Measurements from ENCODE around the gene SLC35B1.

DNA sequence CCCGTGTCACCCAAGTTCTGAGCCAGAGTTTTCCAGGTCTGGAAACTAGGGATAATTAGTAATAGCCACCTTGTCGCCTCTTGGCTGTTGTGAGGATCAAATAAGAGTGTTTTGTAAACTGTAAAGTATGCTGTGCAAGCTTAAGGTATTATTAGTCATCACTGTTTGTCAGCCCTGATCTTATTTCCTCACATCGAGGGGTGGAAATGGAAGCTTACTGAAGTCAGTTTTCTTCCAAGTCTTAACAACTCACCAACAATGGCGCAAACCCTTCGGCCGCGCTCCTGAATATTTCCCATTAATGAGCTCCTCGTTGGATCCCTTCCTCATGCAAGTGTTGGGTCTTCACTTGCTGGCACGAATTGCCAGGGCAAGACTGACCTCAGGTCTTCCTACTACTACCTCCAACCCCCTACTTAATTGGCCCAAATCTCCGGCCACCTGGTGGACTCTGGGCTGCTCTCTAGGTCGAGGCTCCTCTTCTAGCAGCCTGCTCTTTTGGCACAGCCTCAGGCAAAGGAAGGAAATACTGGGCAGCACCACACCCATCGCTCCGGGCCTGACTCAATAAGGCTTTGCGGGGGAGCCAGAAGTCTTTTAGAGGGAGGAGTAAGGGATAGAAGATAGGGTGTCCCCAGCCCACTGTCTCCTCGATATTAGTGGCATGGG lies 885 bp upstream of the SLC35B1 start:
- no peak for TF ChIP-seq ZNF274 (IDR thresholded peaks at IDR 0.05; ENCODE audit: low read depth, low read length)
- no peak for TF ChIP-seq YY1 (IDR thresholded peaks at IDR 0.05; ENCODE audit: insufficient read depth, insufficient read length)

Data from NT2/D1 (cell line).